ENCODE results near the gene AK5.
"Not testable (repeated sequence)": the region's sequence is repeated elsewhere in the genome, so short reads cannot be mapped to it uniquely, and the experiment has no call there.

Gene AK5

GRCh38 chr1:77499466-77499865 lies 217.6 kb downstream of the AK5 start:
- no peak for DNase-seq (ENCODE audit: low read depth in 2 of 2)

DNA sequence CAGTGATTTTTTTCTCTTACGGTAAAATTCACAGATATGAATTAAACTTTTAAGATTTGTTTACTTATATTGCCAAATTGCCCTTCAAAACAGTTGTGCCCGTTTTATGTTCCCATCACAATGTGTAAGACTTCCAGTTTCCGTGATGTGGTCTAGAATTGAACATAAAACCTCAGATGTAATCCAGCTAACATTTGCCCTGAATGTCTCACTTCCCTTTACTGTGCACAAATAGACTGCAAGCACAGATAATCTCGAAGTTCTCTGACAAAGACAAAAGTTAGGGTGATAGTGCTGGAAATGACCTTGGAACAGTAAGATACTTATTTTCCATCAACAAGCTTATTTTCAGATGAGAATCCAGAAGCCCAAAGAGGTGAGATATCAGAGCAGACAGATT lies 223.2 kb downstream of the AK5 start:
- DNase-seq (ENCODE audit: low read depth in 2 of 2): no peak

- no peak for DNase-seq (ENCODE audit: low read depth in 2 of 2)
These were observed 225.0 kb downstream of the AK5 start for GRCh38 chr1:77506771-77507170.

- DNase-seq (ENCODE audit: low read depth in 2 of 2): no peak
These were observed 227.3 kb downstream of the AK5 start for GRCh38 chr1:77509051-77509492.

DNA sequence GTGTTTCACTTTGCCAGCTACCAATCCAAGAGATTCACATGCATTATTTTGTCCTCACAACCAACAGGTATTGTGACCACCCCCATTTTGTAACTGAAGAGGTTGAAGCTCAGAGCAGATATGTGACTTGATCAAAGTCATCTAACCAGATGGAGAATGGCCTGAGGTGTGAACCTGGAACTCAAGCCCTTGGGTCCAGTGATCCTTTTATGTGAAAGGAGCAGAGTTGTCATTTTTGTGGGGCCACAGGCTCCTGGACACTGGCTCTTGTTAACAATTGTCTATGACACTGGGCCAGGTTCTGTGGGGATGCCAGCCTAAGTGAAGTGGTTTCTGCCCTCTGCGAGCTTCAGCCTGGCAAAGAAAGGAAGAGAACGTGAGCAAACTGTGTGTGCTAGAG lies 228.1 kb downstream of the AK5 start:
- no peak for DNase-seq (ENCODE audit: low read depth in 2 of 2)

GRCh38 chr1:77511440-77511840 lies 229.6 kb downstream of the AK5 start:
- no peak for DNase-seq (ENCODE audit: low read depth in 2 of 2)

DNA sequence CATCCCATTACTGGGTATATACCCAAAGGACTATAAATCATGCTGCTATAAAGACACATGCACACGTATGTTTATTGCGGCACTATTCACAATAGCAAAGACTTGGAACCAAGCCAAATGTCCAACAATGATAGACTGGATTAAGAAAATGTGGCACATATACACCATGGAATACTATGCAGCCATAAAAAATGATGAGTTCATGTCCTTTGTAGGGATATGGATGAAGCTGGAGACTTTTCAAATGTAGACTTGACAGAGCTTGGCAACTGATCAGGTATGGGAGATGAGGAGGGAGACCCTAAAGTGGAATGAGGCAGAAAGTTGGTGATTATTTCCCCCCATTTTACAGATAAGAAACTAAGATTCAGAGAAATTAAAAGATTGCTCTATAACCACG lies 230.8 kb downstream of the AK5 start:
- DNase-seq (ENCODE audit: low read depth in 2 of 2): not testable (repeated sequence)

- DNase-seq (ENCODE audit: low read depth in 2 of 2): no peak
These were observed 232.3 kb downstream of the AK5 start for GRCh38 chr1:77513839-77514763.

DNA sequence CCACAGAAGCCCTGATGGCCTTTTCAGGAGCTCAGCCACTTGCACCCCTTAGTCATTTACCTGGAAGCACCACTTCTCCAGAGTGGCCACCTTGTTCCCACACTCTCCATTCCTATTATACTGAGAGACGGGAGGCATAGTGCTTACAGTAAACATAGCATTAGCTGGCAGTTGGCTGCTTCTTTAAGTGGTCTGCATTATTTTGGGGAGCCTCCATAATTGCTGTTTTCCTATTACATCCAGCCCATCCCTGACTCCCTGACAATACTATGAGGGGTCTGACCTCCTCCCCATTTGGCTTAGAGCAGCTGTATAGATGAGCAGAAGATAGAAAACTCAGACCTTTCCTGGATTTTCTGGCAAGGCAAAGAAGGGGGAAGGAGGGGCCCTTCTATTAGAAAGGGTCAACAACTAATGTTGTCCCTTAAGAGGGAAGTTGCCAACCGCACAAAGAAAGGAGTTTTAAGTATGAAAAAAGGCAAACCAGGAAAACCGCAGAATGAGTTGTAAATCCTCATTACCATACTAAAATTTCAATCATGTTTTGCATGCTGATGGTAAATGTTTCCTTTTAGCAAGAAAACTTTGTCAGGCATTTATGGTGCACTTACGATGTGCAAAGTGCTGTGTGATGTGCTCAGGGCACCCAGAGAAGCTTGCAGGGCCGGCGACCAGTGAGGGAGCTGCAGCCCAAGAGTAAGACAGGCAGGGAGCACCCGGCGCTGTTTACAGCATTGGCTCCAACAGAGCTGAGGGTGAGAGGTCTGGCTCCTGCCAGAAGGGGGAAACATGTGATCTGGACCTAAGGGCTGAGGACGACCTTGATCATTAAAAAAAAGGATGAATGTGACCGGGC lies 233.3 kb downstream of the AK5 start:
- DNase-seq (ENCODE audit: low read depth in 2 of 2): no peak

DNA sequence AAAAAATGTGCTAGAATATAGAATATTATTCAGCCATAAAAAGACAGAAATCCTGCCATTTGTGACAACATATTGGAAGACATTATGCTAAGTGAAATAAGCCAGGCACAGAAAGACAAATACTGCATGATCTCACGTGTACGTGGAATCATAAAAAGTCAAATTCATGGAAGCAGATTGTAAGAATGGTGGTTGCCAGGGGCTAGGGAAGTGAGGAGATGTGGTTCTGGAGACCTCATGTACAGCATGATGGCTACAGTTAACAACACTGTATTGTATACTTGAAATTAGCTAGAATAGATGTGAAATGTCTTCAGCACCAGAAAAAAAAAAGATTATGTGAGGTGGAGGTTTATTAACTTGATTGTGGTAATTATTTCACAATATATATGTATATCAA lies 234.3 kb downstream of the AK5 start:
- no peak for DNase-seq (ENCODE audit: low read depth in 2 of 2)

- DNase-seq (ENCODE audit: low read depth in 2 of 2): no peak
These were observed 242.2 kb downstream of the AK5 start for GRCh38 chr1:77524038-77524437.

DNA sequence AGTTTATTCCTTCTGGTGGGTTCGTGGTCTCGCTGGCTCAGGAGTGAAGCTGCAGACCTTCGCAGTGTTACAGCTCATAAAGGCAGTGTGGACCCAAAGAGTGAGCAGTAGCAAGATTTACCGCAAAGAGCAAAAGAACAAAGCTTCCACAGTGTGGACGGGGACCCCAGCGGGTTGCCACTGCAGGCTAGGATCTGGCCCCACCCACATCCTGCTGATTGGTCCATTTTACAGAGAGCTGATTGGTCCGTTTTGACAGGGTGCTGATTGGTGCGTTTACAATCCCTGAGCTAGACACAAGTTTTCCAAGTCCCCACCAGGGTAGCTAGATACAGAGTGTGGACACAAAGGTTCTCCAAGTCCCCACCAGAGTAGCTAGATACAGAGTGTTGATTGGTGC lies 249.3 kb downstream of the AK5 start:
- not testable (repeated sequence) for DNase-seq (ENCODE audit: low read depth in 2 of 2)

GRCh38 chr1:77531596-77532280 lies 249.9 kb downstream of the AK5 start:
- not testable (repeated sequence) for DNase-seq (ENCODE audit: low read depth in 2 of 2)

DNA sequence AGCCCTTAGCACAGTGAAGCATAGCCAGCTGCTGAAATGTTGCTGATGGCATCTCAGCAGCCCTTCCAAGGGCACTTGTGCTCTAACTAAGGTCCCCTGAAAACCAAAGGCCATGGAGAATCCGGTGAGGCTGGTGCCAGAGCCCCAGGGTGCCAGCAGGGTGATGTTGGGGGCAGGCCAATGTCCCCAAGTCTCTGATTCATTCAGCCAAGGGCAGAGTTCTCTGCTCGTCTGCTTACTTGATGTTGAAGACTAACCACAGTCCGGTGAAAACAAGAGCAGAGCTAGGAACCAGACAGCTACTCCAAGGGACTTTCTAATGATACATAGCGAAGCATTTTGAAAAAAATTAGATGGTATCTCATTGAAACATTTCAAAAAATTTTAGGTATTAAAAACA lies 250.8 kb downstream of the AK5 start:
- no peak for DNase-seq (ENCODE audit: low read depth in 2 of 2)

DNA sequence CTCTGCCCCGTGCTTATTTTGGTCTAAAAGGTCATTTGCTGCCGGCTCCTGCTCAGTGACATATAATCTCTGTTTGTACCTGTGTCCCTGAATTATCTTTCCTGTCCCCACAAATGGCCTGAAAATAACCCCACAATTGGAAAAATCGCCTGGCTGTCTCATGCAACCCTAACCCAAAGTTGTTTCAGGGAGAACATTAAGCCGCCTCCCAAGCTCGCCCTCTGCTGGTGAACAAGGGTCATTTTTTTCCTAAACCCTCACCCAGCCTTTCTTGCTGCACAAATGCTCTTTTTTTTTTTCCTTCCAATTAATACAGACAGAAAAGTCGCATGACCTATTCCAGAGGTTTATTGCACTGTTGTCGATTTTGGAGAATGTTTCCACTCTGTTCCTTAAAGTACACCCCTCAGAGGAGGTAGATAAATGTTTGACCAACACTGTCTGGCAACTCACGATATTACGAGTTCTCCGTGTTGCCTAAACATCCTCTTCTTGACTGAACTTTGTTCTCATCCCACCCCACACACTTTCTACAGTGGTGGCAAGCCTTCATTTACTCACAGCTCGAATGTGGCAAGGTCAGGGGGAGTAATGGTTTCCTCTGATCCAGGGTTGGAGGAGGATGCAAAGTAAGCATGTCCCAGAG lies 252.0 kb downstream of the AK5 start:
- peak; percentile 35 to 51 for DNase-seq (ENCODE audit: low read depth in 2 of 2)

DNA sequence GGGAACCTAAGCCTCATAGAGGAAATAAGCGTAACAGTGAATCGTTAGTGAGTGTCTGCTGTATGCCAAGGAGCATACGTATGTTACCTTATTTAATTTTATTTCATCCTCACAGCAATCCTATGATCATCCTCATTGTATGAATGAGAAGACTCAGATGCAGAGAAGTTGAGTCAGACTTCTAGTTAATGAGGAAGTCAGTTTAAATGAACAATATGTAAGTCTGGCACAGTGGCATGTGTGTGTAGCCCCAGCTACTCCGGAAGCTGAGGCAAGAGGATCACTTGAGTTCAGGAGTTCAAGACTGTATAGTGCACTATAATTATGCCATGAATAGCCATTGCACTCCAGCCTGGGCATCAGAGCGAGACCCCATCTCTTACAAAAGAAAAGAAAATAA lies 252.6 kb downstream of the AK5 start:
- no peak for DNase-seq (ENCODE audit: low read depth in 2 of 2)

- no peak for DNase-seq (ENCODE audit: low read depth in 2 of 2)
These were observed 255.0 kb downstream of the AK5 start for GRCh38 chr1:77536813-77537212.

- no peak for DNase-seq (ENCODE audit: low read depth in 2 of 2)
These were observed 257.2 kb downstream of the AK5 start for GRCh38 chr1:77538956-77539518.

DNA sequence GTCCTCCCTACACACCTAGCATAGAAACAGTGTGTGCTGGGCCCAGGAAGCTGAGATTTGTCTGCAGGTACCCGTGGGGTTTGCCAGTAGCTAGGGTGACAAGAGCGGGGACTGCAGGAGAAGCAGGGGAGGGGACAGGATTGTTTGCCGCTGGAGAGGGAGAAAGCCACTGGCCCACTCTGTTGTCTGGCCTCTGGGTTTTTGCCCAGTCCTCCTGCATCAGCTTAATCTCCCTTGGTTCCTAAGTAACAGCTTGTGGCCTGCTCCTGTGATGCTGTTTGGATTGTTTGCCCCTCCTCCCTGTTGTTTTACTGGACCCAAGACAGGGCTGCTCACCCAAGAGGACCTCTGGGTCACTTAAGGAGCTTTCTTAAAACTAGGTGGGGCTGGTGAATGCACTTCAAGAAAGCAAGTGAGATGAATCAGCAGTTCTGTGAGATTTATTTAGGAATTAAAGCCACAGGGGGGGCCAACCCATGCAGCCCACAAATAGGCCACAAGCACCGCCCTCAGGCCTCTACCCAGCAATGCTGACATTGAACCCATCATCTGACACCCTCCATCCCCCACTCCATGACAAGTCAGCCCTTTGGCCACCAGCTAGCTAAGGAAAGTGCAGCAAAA lies 257.8 kb downstream of the AK5 start:
- DNase-seq (ENCODE audit: low read depth in 2 of 2): no peak

- DNase-seq (ENCODE audit: low read depth in 2 of 2): no peak
These were observed 258.8 kb downstream of the AK5 start for GRCh38 chr1:77540501-77541161.
